Breast epithelium (tissue), 4 donors: ENCODE data around the gene ANXA2. TPM values are rescaled to one million over a fixed set of nuclear protein-coding genes. Genes with fewer than 3 reads are reported as not detected.

Experiments
- DNase-seq, 2 donors: peaks; one replicate each; pipeline ENCODE4 v3.0.0-alpha.2; 2019; ENCODE audit warnings: low spot score in 2 of 2
- H3K27ac ChIP-seq, 2 donors: fragments of 200-600 bp; sonication (generic) in 1 of 2; one replicate each; pipeline ENCODE4 v1.5.1; 2016 to 2019; ENCODE audit warnings: mild to moderate bottlenecking in 1 of 2
- H3K27me3 ChIP-seq, 2 donors: fragments of 200-600 bp; sonication (generic) in 1 of 2; one replicate each; pipeline versions ENCODE4 v1.5.1 to v1.6.0; 2017 to 2019; ENCODE audit warnings: control low read depth in 1 of 2, mild to moderate bottlenecking in 1 of 2
- H3K36me3 ChIP-seq: fragments of 200-600 bp; one replicate; pipeline ENCODE4 v1.5.1; 2019
- H3K4me1 ChIP-seq, 2 donors: fragments of 200-600 bp; sonication (generic); one replicate each; pipeline ENCODE4 v1.5.1; 2016 to 2019; ENCODE audit warnings: control low read depth in 1 of 2
- H3K4me3 ChIP-seq, 3 donors: fragments of 200-600 bp; sonication (generic); 1 replicate in 2 of 3; 2 replicates in 1 of 3; pipeline ENCODE4 v1.5.1; 2016 to 2019; ENCODE audit warnings: mild to moderate bottlenecking in 3 of 3, moderate library complexity in 2 of 3
- H3K9me3 ChIP-seq, 2 donors: fragments of 200-600 bp; sonication (generic) in 1 of 2; one replicate each; pipeline ENCODE4 v1.5.1; 2016 to 2019; ENCODE audit warnings: control low read depth in 1 of 2
- CTCF ChIP-seq, 3 donors: fragments of 450-650 bp; IDR thresholded peaks; one replicate each; pipeline ENCODE4 v1.5.1; 2016 to 2017; ENCODE audit warnings: antibody characterized with exemption in 3 of 3, mild to moderate bottlenecking in 3 of 3, moderate library complexity in 3 of 3
- POLR2A ChIP-seq: fragments of 450-650 bp; IDR thresholded peaks from one replicate; pipeline ENCODE4 v1.6.1; 2016; ENCODE audit warnings: antibody characterized with exemption, mild to moderate bottlenecking, moderate library complexity
- POLR2AphosphoS5 ChIP-seq, 3 donors: sonication (generic); formaldehyde crosslinking; IDR thresholded peaks; one replicate each; pipeline ENCODE4 v1.6.1; 2017; ENCODE audit warnings: antibody characterized with exemption in 3 of 3
- intact Hi-C: fragments of 100-400 bp; cut with DNase I; formaldehyde crosslinking; loops from one replicate; pipeline ENCODE4 v1.15.1; 2023; ENCODE audit warnings: low total_unique reads
- total RNA-seq, 3 donors: library from RNA; depleted of rRNA; stranded (reverse); fragments of >200 nt; gene quantifications; one replicate each; pipeline ENCODE4 v1.1.0, GENCODE V29; 2016

ANXA2 gene
- total RNA-seq, 3 donors from 2014 or later, result 875 to 1,598 (median 923) TPM

DNA sequence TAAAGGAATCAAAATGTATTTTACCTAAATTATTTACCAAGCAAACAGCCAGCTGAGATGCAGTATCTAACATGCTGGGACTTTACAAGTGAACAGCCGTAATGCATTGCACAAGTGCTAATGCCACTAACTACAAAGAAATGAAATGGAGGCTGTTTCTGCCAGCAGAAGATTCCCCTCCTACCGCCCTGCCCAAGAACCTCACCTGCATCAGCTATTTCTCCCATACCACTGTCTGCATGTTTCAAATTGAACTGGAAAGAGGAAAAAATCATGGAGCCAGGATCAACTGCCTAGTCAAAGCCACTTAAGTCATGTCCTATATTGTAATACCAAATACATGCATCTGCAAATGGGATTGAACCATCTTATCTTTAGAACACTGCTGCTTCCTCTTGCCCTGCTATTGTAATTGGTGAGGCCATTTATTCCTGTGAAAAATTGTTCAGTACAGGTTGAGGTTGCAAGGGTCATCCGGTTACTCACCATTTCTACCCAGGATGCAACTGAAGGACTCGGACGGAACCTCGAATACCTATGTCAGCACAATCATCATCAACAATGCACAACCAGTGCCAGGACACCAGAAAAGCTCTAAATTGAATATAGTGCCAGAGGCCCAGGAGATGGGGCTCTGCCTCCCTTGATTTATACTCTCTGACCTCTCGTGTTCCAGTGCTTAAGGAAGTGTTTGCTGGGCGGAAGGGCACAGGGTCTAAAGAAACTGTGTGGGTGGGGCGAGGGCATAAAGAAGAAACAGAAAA lies 27.5 kb downstream of the ANXA2 start:
- Histone ChIP-seq H3K9me3 (no peaks in the 10 kb centered on the region), H3K36me3 (no peaks in the 10 kb centered on the region), H3K4me3 (no peak overlapping the region), H3K27me3 (no peaks in the 10 kb centered on the region), H3K4me1 (peaks cover 10 to 38% of the 10 kb centered on the region in 2 donors), H3K27ac (peak overlapping the region; percentile 93)
- intact Hi-C loops, result no loop called here
- TF ChIP-seq CTCF (IDR thresholded peaks at IDR 0.05) (no peak), POLR2AphosphoS5 (IDR thresholded peaks at IDR 0.05) (peak in 2 of 3 donors; percentile 38 to 41), POLR2A (no peak)
- DNase-seq, result no peak

DNA sequence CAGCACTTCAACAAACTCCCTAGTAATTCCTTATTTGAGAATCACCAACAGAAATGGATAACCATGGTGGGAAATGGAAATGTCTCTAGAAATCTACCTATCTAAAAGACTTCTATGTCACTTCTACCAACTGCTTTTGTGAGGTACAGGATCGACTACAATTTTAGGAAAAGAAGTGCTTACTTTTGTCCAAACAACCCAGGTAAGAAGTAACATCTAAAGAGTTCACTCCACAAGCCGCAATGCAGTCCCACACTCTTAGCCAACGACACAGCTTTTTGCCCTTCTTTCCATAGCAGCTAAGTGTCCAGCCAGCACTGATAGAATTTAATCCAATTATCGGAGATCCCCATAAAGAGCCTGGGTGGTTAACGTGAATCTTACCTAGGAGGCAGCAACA lies 28.1 kb downstream of the ANXA2 start:
- Histone ChIP-seq H3K36me3 (no peaks in the 10 kb centered on the region), H3K4me1 (peaks cover 6 to 33% of the 10 kb centered on the region in 2 donors), H3K9me3 (no peaks in the 10 kb centered on the region), H3K27ac (peak overlapping the region; percentile 93), H3K27me3 (no peaks in the 10 kb centered on the region), H3K4me3 (no peak overlapping the region)
- no peak for DNase-seq
- TF ChIP-seq POLR2AphosphoS5 (IDR thresholded peaks at IDR 0.05) (no peak), CTCF (IDR thresholded peaks at IDR 0.05) (no peak), POLR2A (no peak)
- intact Hi-C loops, result no loop called here

DNA sequence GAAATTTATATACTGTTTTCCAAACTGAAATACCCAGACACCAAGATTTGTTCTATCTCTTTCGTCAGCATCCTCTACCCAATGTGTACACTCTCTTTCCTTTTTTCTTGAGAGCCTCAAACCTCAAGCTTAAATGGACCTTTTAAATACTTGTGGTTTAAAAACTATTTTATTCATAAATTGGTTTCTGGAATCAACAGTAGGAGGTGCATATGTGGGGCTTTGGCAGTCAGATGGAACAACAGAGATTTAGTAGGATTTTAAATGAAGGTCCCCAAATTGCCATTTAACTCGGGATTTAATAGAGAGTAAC lies 33.2 kb downstream of the ANXA2 start:
- Histone ChIP-seq H3K4me1 (no peaks in the 10 kb centered on the region), H3K4me3 (no peak overlapping the region), H3K27me3 (no peaks in the 10 kb centered on the region), H3K27ac (no peak overlapping the region), H3K36me3 (no peaks in the 10 kb centered on the region), H3K9me3 (no peaks in the 10 kb centered on the region)
- TF ChIP-seq POLR2AphosphoS5 (IDR thresholded peaks at IDR 0.05), result no peak
- no peak for DNase-seq
- intact Hi-C loops, result no loop called here

DNA sequence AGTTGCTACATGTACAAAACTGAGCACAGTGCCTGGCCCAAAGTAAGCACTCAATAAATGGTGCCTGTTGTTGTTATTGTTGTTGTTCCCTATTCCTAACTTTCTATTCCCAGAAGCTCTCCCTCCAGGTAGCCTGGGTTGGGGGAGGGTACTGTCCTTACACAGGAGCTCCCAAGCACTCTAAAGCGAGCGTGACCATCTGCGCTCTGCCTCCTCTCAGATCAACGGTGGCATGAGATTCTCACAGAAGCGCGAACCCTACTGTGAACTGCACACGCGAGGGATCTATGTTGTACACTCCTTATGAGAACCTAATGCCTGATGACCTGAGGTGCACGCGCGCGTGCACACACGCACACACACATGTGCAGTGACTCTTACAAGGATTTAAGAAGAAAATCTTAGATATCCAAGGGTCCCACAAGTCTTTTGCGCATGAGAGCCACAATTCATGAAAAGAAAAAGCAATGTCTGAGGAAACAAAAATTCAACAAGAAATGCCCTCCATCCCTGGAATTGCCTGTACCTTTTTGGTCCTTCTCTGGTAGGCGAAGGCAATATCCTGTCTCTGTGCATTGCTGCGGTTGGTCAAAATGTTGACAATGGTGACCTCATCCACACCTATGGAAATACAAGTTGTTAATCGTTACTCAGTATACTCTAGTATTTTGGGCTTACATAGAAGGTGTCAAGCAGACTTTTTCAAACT lies 33.7 kb downstream of the ANXA2 start:
- no peak for DNase-seq
- Histone ChIP-seq H3K4me3 (no peak overlapping the region), H3K36me3 (no peaks in the 10 kb centered on the region), H3K9me3 (no peaks in the 10 kb centered on the region), H3K4me1 (no peaks in the 10 kb centered on the region), H3K27me3 (no peaks in the 10 kb centered on the region), H3K27ac (no peak overlapping the region)
- intact Hi-C loops, result no loop called here
- TF ChIP-seq CTCF (IDR thresholded peaks at IDR 0.05), result no peak
- no peak for TF ChIP-seq POLR2AphosphoS5 (IDR thresholded peaks at IDR 0.05)
- no peak for TF ChIP-seq POLR2A

DNA sequence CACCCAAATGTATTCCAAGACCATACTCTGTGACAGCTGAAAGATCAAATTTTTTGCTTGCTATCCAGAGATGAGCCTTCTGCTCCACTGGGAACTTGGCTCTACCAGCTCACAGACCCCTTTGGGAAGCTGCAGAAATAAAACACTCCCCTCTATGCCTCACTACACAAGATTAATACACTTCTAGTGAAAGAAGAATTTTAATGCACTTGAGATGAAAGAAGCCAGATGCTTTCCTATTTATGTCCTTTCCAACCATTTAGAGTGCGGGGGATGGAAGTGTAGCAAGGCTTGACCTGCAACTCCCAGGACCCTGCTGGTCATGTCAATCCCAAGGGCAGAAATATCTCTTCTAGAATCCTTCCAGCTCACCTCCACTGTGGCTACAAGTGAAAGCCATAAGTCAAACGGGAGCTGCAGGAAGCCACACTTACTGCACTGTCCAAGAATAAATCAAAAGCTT lies 34.7 kb downstream of the ANXA2 start:
- Histone ChIP-seq H3K27ac (peak overlapping the region; percentile 61 to 69), H3K27me3 (no peaks in the 10 kb centered on the region), H3K36me3 (no peaks in the 10 kb centered on the region), H3K9me3 (no peaks in the 10 kb centered on the region), H3K4me3 (no peak overlapping the region), H3K4me1 (no peaks in the 10 kb centered on the region)
- DNase-seq, result no peak
- intact Hi-C loops, result no loop called here
- TF ChIP-seq POLR2AphosphoS5 (IDR thresholded peaks at IDR 0.05) (no peak), CTCF (IDR thresholded peaks at IDR 0.05) (no peak), POLR2A (no peak)
